GM21723 (cell line): Measurements from ENCODE around the gene SHISAL1.
A peak's percentile ranks its signal among the peaks of the same experiment; 100 is the strongest.
"Not testable (repeated sequence)": the region's sequence is repeated elsewhere in the genome, so short reads cannot be mapped to it uniquely, and the experiment has no call there.

Experiments
- ATAC-seq: cut with Tn5 transposase; IDR thresholded peaks from one replicate; pipeline ENCODE4 v1.9.1; 2021; ENCODE audit warnings: mild to moderate bottlenecking, moderate library complexity; ENCODE audit not compliant: unreplicated experiment

The SHISAL1 gene

GRCh38 chr22:44329179-44329796, 16.5 kb upstream of the SHISAL1 start:
- peak; percentile 80 for ATAC-seq

DNA sequence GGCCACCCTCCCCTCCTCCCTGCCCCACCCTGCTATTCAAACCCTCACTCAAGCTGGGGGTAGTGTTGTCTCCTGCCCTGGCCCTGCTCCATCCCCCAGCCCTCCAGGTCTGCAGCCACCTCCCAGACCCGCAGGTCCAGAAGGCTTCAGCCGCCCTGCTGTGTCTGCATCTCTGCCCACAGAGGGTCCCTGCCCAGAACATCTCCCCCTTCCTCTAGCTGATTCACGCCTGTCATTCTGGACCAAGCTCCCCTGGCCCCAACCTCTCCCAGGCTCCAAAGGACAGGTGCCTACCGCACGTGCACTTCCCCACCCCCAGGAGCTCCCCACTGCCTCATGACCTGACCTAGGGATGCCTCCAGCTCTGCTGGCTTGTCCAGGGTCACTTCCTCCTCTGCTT, 16.0 kb upstream of the SHISAL1 start:
- no peak for ATAC-seq

DNA sequence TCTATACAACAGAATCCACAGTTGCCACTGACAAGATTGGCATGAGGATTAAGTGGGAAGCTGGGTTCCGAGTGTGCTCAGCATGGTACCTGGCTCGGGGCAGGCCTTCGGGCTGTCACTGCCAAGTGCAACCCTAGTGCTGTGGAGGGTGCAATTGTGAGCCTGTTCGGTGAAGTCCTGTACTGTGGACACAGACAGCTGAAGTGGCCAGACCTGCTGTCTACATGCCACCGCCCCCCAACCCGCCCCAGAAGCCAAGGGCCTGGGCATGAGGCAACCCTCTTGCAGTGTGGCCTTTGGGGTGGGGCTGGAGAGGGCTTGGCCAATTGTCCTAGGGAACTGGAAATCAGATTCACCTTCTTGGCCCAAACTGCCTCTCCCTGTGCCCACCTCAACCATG, 15.6 kb upstream of the SHISAL1 start:
- no peak for ATAC-seq

DNA sequence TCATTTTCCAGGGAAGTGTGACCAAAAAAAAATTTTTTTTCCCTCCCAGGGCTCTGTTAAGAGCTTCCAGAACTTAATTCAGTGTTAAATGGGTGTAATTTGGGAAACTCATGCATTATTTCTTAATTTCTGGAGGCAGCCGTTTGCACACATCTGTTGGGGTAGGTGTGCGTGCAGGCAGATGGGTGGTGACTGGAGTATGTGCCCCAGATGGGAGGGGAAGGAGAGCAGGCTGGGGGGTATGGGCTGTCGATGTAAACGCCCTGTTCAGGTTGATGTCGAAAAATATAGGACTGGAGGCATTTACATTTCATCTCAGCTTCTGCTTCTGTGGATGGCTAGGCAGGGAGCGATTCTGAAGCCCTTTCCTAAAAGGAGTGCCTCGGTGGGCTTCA, 13.7 kb upstream of the SHISAL1 start:
- no peak for ATAC-seq

DNA sequence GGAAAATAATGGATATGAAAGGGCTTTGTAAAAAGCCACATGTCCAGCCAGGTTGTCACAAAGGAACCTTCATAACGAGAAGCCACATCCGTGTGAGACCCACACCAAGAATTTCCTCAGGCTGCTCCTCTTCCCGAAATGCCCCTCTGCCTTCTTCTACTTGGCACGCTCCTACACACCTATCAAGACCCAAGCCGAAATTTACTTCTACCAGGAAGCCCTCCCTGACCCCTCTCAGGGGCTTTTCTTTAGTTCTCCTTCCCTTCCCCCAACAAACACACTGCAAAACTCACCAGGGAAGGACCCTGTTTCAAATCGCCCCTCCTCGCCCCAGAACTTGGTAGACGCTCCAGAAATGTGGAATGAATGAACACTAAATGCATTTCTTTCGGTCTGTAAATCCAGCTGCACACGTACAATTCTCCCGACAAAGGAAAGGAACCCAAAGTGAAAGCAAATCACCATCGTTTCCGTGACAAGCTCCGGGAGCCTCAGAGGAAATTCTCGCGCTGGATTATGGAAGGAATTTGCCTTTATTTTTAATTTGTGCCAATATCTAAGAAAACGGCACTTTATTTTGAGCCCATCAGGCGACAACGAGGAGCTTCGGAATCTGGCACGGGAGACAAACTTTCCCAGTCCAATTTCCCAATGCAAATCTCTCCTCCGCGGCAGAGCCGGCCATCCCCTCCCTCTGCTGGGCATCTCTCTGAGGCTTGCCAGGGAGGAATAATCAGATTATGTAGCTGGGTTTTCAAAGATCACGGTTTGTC, 13.2 kb upstream of the SHISAL1 start:
- ATAC-seq: no peak

DNA sequence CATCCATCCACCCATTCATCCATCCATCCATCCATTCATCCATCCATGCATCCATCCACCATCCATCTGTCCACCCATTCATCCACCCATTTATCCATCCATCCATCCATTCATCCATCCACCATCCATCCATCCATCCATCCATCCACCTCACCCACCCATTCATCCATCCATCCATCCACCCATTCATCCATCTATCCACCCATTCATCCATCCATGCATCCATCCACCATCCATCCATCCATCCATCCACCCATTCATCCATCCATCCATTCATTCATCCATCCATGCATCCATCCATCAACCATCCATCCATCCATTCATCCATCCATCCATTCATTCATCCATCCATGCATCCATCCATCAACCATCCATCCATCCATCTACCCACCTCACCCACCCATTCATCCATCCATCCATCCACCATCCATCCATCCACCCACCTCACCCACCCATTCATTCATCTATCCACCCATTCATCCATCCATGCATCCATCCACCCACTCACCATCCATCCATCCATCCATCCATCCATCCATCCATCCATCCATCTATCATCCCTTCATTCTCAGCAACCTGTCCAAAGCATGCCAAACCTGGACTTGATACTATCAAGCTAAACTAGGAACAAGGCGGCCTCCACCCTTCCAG, 10.5 kb upstream of the SHISAL1 start:
- not testable (repeated sequence) for ATAC-seq

DNA sequence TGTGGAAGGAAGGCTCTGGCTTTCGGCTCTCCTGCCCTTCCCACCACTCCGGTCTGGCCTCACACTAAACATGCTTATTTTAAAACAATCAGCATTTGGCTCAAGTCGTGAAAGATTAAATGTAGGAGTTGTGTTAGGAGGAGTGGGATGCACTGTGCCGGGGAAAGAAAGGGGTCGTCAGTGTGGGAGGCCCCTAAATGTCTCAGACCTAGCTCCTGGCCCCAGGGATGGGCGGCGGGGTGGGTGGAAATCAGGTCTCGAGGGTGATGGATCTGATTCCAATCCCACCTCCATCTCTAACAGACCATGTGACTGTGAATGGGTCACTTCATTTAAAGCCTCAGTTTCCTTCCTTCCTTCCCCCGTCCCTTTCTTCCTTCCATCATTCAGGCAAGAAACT, 6.9 kb upstream of the SHISAL1 start:
- ATAC-seq: no peak

DNA sequence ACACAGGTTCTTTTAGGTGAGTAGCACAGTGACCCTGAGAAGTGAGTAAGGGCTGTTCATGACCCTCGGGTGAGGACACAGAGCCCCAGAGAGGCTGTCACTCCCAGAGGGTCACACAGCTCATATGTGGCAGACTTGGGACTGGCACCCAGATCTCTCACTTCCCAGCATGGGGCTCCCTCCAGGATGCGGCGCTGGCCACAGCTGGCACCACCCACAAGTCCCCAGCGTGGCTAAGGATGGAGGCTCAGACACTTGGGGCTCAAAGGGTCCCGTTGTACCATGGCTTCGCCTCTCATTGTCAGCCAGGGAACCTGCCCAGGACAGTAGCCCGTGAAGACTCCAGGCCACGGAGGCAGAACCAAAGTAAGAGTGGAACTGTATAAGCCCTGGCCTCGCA, 6.0 kb upstream of the SHISAL1 start:
- ATAC-seq: no peak

DNA sequence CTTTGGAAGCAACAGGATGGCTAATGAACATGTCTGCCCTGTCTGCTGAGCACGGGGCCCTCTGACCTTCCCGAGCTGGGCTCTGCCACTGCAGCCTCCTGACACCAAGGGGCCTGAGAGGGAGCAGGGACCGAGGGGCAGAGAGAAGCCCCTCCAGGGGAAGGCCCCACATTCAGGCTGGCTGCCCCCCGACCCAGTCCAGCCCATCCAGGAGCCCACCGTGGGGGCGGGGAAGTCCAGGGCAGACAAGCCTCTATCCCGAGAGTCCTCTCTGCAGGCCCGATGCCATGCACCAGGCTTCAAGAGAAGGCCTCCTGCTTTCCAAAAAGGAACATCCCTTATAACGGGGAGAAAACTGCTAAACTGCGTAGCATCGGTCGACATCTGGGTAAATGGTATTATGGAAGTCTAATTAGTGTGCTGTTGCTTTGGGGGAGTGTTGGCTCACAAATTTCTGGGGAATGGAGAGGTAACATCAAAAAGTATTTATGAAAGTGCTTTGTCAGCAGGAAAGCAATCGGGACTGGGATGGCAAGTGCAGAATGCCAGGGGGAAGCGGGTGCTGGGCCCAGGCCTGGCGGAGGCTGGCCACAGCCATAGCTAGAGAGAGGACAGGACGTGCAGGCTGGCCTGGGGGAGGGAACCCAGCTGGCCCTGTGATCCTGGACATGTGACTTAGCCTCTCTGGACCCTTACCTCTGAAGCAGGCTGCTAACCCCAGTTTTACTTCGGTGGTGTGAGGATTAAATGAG, 5.3 kb upstream of the SHISAL1 start:
- ATAC-seq: no peak

DNA sequence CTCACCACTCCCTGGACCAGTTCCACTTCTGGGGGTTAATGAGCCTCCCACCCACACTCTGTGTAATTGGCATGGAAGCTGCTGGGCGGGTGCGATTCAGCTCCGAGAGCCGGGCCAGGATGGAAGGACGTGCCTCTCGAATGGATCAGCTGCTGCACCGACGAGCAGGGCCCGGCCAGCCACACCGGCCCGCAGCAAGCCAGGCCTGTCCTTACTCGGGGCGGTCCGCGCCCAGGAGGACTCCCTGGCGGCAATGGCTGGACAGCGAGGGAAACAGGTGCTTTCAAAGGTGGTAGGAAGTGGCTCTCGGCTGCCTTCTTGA, 4.3 kb upstream of the SHISAL1 start:
- ATAC-seq: no peak

GRCh38 chr22:44316393-44317122, 3.8 kb upstream of the SHISAL1 start:
- no peak for ATAC-seq

- no peak for ATAC-seq
Observed at GRCh38 chr22:44314425-44315067, 1.8 kb upstream of the SHISAL1 start.

DNA sequence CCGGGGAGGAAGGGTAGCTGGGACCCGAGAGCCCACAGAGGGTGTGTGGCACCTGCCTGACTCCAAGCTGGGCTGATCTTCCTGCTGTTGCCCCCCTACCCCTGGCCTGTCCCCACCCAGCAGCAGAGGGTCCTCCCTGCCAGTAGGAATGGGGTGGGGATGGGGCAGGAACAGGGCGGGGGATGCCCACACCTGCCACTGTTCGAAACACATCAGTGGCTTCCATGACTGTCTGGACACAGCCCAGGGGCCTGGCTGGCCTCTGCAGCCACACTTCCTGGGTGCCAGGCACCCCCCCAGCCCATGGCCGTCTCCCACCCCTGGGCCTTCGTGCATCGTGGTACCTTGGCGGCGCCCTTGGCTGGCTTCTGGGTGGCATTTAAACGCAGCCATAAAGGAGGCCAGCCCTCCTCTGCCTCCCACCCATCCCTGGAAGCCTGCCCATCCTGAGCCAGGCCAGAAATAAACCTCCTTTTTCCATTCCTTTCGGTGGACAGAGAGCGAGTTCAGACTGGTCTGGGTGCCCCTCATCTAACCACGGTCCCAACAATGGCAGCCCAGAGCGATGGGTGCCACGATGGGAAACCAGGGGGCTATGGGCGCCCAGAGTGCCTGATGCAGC, 745 bp upstream of the SHISAL1 start:
- ATAC-seq: no peak

DNA sequence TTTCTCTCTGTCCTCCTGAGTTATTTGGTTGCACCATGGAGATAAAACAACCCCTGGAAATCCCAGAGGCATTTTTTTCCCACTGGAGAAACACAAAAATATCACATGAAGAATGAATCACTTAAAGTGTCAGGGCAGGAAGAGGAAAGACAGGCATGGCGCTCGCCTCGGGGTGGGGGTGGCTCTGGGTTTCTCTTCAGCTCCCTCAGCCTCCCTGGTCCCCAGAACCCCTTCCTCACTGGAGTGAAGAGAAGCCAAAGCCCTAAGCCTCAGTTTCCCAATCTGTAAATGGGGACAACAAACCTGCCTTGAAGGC, 938 bp downstream of the SHISAL1 start:
- ATAC-seq: no peak

GRCh38 chr22:44311104-44311854, 1.5 kb downstream of the SHISAL1 start:
- ATAC-seq: no peak

GRCh38 chr22:44309647-44310046, 3.1 kb downstream of the SHISAL1 start:
- no peak for ATAC-seq

- no peak for ATAC-seq
Observed at GRCh38 chr22:44309137-44309536, 3.6 kb downstream of the SHISAL1 start.

GRCh38 chr22:44307509-44308169, 5.1 kb downstream of the SHISAL1 start:
- no peak for ATAC-seq

DNA sequence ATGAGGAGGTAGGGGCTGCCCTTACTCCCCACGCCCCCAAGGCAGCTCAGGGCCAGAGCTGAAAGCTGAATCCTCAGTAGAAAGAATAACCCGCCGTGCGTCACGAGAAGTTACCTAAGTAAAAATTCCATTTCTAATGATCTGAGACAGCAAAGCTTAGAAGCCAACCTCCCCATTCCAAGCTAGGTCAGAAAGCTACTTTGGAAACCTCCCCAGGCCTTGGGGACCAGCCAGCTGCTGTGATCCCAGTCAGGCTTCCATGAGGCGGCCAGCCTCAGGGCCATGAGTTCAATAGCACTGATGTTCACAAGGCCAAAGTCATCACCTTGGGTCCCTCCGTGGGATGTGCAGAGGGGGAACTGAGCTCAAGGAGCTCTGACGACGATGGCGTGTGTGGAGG, 6.9 kb downstream of the SHISAL1 start:
- ATAC-seq: no peak
